Mesothelial cell of epicardium (in vitro differentiated cells): ENCODE results near the gene PTPRN2. TPM values are rescaled to one million over a fixed set of nuclear protein-coding genes. Genes with fewer than 3 reads are reported as not detected.

Source experiments
- DNase-seq, 2 experiments: peaks; one replicate each; pipeline ENCODE4 v3.0.0; 2021; ENCODE audit warnings: low spot score in 2 of 2; ENCODE audit not compliant: unreplicated experiment in 2 of 2
- H3K27ac Mint-ChIP-seq: 2 replicates; pipeline ENCODE4 v1.8.0; 2021; ENCODE audit warnings: mixed read lengths
- H3K27me3 Mint-ChIP-seq: 2 replicates; pipeline ENCODE4 v1.8.0; 2021; ENCODE audit warnings: low read depth, mixed read lengths
- H3K36me3 Mint-ChIP-seq: 2 replicates; pipeline ENCODE4 v1.8.0; 2021; ENCODE audit warnings: mixed read lengths
- H3K4me1 Mint-ChIP-seq: 2 replicates; pipeline ENCODE4 v1.8.0; 2021; ENCODE audit warnings: mixed read lengths
- H3K4me3 Mint-ChIP-seq: 2 replicates; pipeline ENCODE4 v1.8.0; 2021; ENCODE audit warnings: mild to moderate bottlenecking, moderate library complexity, mixed read lengths
- H3K9me3 Mint-ChIP-seq: 2 replicates; pipeline ENCODE4 v1.8.0; 2021; ENCODE audit warnings: mixed read lengths
- total RNA-seq: library from RNA; stranded (reverse); gene quantifications from 3 replicates; pipeline ENCODE4 v1.2.1, GENCODE V29; 2021
- TF ChIP-seq, protein P1 (sequence below): fragments of 200-600 bp; sonication (generic); IDR thresholded peaks from one replicate; pipeline ENCODE4 v1.5.0; 2021; ENCODE audit warnings: antibody characterized with exemption; ENCODE audit not compliant: unreplicated experiment

Gene PTPRN2
- total RNA-seq, 1 donor from 2014 or later, result 2.2 TPM

DNA sequence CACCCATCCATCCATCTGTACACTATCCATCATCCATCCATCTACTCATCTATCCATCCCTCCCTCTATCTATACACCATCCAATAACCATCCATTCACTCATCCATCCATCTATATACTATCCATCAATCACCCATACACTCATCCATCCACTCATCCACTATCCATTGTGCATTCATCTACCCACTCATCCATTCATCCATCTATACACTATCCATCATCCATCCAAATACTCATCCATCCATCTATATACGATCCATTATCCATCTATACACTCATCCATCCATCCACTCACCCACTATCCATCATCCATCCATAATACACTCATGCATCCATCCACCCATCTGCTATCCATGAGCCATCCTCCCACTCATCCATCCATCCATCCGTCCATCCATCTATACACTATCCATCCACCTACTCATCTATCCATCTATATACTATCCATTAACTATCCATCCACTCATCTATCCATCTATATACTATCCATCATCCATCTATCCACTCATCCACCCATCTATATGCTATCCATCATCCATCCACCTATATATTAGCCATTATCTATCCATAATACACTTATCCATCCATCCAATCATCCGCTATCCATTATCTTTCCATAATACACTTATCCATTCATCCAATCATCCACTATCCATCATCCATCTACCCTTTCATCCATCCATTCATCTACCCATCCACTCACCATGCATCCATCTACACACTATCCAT lies 765.5 kb downstream of the PTPRN2 start:
- no peaks in the 10 kb centered on the region for H3K36me3 Mint-ChIP-seq
- no peak for DNase-seq
- TF ChIP-seq, protein P1, sequence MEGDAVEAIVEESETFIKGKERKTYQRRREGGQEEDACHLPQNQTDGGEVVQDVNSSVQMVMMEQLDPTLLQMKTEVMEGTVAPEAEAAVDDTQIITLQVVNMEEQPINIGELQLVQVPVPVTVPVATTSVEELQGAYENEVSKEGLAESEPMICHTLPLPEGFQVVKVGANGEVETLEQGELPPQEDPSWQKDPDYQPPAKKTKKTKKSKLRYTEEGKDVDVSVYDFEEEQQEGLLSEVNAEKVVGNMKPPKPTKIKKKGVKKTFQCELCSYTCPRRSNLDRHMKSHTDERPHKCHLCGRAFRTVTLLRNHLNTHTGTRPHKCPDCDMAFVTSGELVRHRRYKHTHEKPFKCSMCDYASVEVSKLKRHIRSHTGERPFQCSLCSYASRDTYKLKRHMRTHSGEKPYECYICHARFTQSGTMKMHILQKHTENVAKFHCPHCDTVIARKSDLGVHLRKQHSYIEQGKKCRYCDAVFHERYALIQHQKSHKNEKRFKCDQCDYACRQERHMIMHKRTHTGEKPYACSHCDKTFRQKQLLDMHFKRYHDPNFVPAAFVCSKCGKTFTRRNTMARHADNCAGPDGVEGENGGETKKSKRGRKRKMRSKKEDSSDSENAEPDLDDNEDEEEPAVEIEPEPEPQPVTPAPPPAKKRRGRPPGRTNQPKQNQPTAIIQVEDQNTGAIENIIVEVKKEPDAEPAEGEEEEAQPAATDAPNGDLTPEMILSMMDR, result no peak
- H3K27me3 Mint-ChIP-seq, result no peaks in the 10 kb centered on the region
- H3K27ac Mint-ChIP-seq, result no peak overlapping the region
- no peaks in the 10 kb centered on the region for H3K4me1 Mint-ChIP-seq
- H3K4me3 Mint-ChIP-seq, result no peak overlapping the region
- H3K9me3 Mint-ChIP-seq, result no peaks in the 10 kb centered on the region

DNA sequence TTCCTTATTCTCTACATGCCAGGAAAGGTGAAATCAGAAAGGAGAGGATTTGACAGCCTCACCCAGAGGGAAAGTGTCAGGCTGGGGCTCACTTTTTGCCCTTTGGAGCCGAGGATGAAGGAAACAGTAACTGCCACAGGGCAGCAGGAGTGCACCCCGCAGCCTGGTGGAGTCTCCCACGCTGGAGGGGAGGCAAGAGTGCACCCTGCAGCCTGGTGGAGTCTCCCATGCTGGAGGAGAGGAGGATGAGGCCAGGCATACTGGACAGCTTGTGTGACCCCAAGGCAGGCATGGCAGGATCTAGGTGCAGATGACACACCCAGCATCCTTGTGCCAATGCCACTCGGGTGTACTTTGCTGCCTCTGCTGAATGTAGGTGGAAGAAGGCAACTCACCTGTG lies 766.8 kb downstream of the PTPRN2 start:
- Mint-ChIP-seq H3K27ac (no peak overlapping the region), H3K27me3 (no peaks in the 10 kb centered on the region), H3K9me3 (no peaks in the 10 kb centered on the region), H3K36me3 (no peaks in the 10 kb centered on the region), H3K4me1 (no peaks in the 10 kb centered on the region), H3K4me3 (no peak overlapping the region)
- TF ChIP-seq, protein P1, result no peak
- no peak for DNase-seq

DNA sequence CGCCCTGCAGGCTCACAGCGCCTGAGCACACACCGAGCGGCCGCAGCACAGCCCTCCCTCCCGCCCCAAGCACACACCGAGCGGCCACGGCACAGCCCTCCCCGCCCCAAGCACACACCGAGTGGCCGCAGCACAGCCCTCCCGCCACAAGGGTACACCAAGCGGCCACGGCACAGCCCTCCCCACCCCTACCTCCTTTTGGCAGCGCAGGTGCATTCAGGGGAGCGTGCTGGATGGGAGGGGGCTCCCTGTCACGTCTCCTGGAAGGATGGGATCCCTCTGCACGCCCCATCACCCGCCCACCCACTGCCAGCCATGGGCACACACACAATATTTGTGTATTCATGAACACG lies 768.2 kb downstream of the PTPRN2 start:
- TF ChIP-seq, protein P1, result no peak
- Mint-ChIP-seq H3K4me3 (no peak overlapping the region), H3K27me3 (no peaks in the 10 kb centered on the region), H3K4me1 (no peaks in the 10 kb centered on the region), H3K27ac (no peak overlapping the region), H3K9me3 (no peaks in the 10 kb centered on the region), H3K36me3 (no peaks in the 10 kb centered on the region)
- no peak for DNase-seq

DNA sequence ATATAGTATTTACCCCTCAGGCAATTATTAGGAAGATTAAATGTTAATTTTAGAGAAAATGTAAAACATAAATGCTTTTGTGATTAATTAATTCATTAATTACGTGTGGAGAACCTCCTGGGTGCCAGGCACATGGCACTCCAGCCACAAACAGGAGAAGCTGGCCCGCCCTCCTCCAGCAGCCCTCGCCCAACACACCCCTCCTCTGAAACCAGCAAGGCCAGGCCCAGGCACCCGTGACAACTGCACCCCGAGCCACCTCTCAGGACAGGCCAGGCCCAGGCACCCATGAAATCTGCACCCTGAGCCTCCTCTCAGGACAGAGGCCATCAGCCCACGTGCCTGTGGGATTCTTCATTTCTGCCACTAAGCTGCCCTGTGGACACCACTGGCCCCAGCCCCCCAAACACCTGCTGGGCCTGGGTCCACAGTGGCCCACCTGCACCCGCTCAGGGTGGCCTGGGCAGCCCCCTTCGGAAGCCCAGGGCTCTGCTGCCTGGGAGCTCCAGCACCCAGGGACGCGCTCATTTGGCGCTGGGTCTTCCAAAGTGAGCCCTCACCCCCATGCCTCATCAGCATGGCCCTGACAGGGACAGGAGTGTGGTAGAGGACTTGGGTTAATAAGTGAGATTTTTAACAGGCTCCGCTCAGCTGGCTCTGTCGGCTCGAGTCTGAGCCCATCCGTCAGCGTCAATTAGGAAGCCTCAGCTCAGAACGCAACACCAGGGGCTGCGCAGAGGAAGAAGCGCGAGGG lies 768.7 kb downstream of the PTPRN2 start:
- Mint-ChIP-seq H3K9me3 (no peaks in the 10 kb centered on the region), H3K36me3 (no peaks in the 10 kb centered on the region), H3K27me3 (no peaks in the 10 kb centered on the region), H3K27ac (no peak overlapping the region), H3K4me1 (no peaks in the 10 kb centered on the region), H3K4me3 (no peak overlapping the region)
- DNase-seq, result no peak
- TF ChIP-seq, protein P1, result no peak

DNA sequence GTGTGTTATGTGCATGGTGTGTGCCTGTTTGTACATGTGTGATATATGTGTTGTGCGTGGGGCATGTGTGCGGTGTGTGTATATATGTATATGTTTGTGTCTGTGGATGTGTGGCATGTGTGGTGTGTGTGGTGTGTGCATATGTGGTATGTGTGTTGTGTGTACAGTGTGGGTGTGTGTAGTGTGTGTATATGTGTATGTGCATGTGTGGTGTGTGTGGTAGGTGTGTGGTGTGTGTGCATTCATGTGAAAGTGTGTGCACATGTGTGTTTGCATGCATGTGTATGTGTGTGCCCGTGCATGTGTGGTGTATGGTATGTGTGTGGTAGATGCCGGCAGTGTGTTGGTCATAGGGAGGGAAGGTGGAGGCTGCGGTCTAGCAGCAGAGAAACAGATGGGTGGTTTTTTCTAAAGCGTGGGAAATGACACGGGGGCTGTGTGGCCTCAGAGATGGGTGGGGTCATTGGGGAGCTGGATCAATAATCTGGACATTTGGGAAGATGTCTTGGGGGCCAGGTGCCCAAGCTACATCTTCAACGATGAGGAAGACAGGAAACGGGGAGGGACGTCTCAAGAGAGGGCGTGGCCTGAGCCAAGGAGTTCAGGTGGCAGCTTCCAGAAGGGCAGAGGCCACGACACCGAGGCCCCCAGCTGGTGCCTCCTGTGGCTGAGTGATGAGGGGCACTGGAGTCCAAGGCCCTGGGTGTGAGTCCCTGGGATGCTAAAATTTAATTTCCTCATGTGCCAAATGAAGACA lies 769.5 kb downstream of the PTPRN2 start:
- no peak for DNase-seq
- Mint-ChIP-seq H3K27me3 (peaks cover 1% of the 10 kb centered on the region), H3K9me3 (no peaks in the 10 kb centered on the region), H3K4me1 (no peaks in the 10 kb centered on the region), H3K27ac (no peak overlapping the region), H3K4me3 (no peak overlapping the region), H3K36me3 (no peaks in the 10 kb centered on the region)
- TF ChIP-seq, protein P1, result no peak
